ENCODE results near the gene PPP1R12A.

DNA sequence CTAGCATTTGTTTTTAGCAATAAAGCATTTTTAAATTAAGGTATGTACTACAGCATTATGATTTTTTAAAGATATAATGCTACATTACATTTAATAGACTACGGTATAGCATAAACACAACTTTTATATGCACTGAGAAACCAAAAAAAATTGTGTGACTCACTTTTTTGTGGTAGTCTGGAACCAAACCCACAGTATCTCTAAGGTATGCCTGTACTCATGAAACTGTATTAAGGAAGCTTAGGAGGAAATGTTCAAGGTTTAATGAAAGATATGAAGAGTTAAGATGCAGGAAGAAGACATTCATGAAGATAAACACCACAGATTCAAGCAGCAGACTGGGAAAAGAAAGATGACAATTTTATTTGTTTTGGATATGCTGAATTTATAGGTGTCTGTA, 51.7 kb downstream of the PPP1R12A start:
- TF ChIP-seq ZNF274 (IDR thresholded peaks at IDR 0.05; ENCODE audit: low read depth, low read length) (no peak), YY1 (IDR thresholded peaks at IDR 0.05; ENCODE audit: insufficient read depth, insufficient read length) (no peak), SUZ12 (IDR thresholded peaks at IDR 0.05; ENCODE audit: extremely low read depth, insufficient read depth, insufficient read length) (no peak)

Measured in NT2/D1 (cell line).